SU-DHL-6 (cell line): ENCODE data around the gene TMEM109.

ENCODE experiments used
- H2AFZ ChIP-seq: fragments of 200-600 bp; sonication (generic); 2 replicates; pipeline ENCODE4 v1.6.1; 2014; ENCODE audit warnings: low read depth, mild to moderate bottlenecking, moderate library complexity, mixed read lengths, antibody characterized with exemption, low read length; ENCODE audit not compliant: severe bottlenecking
- H3F3A ChIP-seq: fragments of 200-600 bp; shearing (Covaris generic); 2 replicates; pipeline ENCODE4 v1.6.0; 2016; ENCODE audit warnings: antibody characterized with exemption, mild to moderate bottlenecking; ENCODE audit not compliant: insufficient read depth
- H3K27ac ChIP-seq: fragments of 200-600 bp; sonication (generic); 2 replicates; pipeline ENCODE4 v1.5.1; 2016; ENCODE audit warnings: low read depth, mild to moderate bottlenecking, low read length, moderate library complexity, mixed read lengths
- H3K27me3 ChIP-seq: fragments of 200-600 bp; sonication (generic), shearing (Covaris generic); 2 replicates; pipeline ENCODE4 v1.6.0; 2014; ENCODE audit warnings: mild to moderate bottlenecking, low read length
- H3K36me3 ChIP-seq: fragments of 200-600 bp; sonication (generic); 2 replicates; pipeline ENCODE4 v1.6.1; 2014; ENCODE audit warnings: mild to moderate bottlenecking, low read length, mixed read lengths
- H3K4me2 ChIP-seq: fragments of 300-600, 200-600 bp; shearing (Covaris generic), sonication (generic); 2 replicates; pipeline ENCODE4 v1.6.0; 2014; ENCODE audit warnings: low read length, low read depth, mild to moderate bottlenecking; ENCODE audit not compliant: poor library complexity, severe bottlenecking
- H3K4me3 ChIP-seq: fragments of 200-600 bp; sonication (generic); 2 replicates; pipeline ENCODE4 v1.5.1; 2014; ENCODE audit warnings: antibody characterized with exemption, low read length, mild to moderate bottlenecking, mixed read lengths; ENCODE audit not compliant: insufficient read depth, poor library complexity, severe bottlenecking
- H3K79me2 ChIP-seq: fragments of 200-600 bp; sonication (generic); 2 replicates; pipeline ENCODE4 v1.6.1; 2014; ENCODE audit warnings: mild to moderate bottlenecking, low read length, moderate library complexity; ENCODE audit not compliant: insufficient read depth
- H3K9ac ChIP-seq: fragments of 200-600 bp; sonication (generic); 2 replicates; pipeline ENCODE4 v1.7.0; 2014; ENCODE audit warnings: mild to moderate bottlenecking, low read length
- H3K9me2 ChIP-seq: fragments of 200-600 bp; sonication (generic); replicated peaks from 2 replicates; pipeline ENCODE4 v1.6.1; 2014; ENCODE audit warnings: low read length; ENCODE audit not compliant: insufficient read depth
- H3K9me3 ChIP-seq: fragments of 200-600 bp; sonication (generic); 2 replicates; pipeline ENCODE4 v1.6.1; 2014; ENCODE audit warnings: low read length, mixed read lengths; ENCODE audit not compliant: insufficient read depth
- H4K20me1 ChIP-seq: fragments of 200-600 bp; sonication (generic); 2 replicates; pipeline ENCODE4 v1.6.1; 2014; ENCODE audit warnings: low read depth, mild to moderate bottlenecking, antibody characterized with exemption, low read length, moderate library complexity, mixed read lengths
- EZH2phosphoT487 ChIP-seq: fragments of 200-600 bp; sonication (generic), shearing (Covaris generic); conservative IDR thresholded peaks from 2 replicates; pipeline ENCODE4 v1.6.1; 2018; ENCODE audit warnings: mild to moderate bottlenecking, antibody characterized with exemption, low read length, moderate library complexity, mixed read lengths
- TF ChIP-seq, protein P1 (sequence below): fragments of 200-600 bp; sonication (generic); IDR thresholded peaks from one replicate; pipeline ENCODE4 v1.5.1; 2017; ENCODE audit warnings: antibody characterized with exemption, mild to moderate bottlenecking, low read length, moderate library complexity; ENCODE audit not compliant: insufficient read depth, poor library complexity, severe bottlenecking

Gene TMEM109

DNA sequence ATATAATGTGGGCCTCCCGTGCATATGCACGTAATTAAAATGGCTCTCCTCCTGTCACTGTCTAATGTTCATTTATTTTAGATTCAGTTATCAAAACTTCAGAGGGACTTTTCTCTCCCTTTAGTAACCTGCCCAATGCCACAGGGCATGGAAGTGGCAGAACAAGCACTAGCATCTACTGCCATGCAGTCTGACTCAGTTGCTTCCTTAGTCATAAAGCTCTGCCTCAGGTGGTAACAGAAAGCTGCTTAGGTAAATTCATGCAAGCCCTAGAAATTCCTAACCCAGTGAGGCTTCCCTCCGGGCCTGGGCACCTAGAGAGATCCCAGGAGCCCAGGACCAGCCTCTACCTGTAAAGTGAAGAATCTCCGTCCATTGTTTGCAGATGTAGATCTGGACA, 16.5 kb upstream of the TMEM109 start:
- no peak overlapping the region for H3K9ac ChIP-seq
- no peak overlapping the region for H3K4me2 ChIP-seq
- no peaks in the 10 kb centered on the region; the same call in 1 of the 2 replicates for H3K79me2 ChIP-seq
- no peak overlapping the region for H2AFZ ChIP-seq
- TF ChIP-seq, protein P1, sequence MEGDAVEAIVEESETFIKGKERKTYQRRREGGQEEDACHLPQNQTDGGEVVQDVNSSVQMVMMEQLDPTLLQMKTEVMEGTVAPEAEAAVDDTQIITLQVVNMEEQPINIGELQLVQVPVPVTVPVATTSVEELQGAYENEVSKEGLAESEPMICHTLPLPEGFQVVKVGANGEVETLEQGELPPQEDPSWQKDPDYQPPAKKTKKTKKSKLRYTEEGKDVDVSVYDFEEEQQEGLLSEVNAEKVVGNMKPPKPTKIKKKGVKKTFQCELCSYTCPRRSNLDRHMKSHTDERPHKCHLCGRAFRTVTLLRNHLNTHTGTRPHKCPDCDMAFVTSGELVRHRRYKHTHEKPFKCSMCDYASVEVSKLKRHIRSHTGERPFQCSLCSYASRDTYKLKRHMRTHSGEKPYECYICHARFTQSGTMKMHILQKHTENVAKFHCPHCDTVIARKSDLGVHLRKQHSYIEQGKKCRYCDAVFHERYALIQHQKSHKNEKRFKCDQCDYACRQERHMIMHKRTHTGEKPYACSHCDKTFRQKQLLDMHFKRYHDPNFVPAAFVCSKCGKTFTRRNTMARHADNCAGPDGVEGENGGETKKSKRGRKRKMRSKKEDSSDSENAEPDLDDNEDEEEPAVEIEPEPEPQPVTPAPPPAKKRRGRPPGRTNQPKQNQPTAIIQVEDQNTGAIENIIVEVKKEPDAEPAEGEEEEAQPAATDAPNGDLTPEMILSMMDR, result no peak
- TF ChIP-seq EZH2phosphoT487, result no peak
- H3K9me2 ChIP-seq, result no peaks in the 10 kb centered on the region
- no peaks in the 10 kb centered on the region for H4K20me1 ChIP-seq
- peaks cover 34% of the 10 kb centered on the region for H3K36me3 ChIP-seq
- no peaks in the 10 kb centered on the region for H3K9me3 ChIP-seq
- no peak overlapping the region for H3K4me3 ChIP-seq
- peaks cover 9% of the 10 kb centered on the region; the same call in 1 of the 2 replicates for H3F3A ChIP-seq
- H3K27me3 ChIP-seq, result no peaks in the 10 kb centered on the region
- H3K27ac ChIP-seq, result no peak overlapping the region

DNA sequence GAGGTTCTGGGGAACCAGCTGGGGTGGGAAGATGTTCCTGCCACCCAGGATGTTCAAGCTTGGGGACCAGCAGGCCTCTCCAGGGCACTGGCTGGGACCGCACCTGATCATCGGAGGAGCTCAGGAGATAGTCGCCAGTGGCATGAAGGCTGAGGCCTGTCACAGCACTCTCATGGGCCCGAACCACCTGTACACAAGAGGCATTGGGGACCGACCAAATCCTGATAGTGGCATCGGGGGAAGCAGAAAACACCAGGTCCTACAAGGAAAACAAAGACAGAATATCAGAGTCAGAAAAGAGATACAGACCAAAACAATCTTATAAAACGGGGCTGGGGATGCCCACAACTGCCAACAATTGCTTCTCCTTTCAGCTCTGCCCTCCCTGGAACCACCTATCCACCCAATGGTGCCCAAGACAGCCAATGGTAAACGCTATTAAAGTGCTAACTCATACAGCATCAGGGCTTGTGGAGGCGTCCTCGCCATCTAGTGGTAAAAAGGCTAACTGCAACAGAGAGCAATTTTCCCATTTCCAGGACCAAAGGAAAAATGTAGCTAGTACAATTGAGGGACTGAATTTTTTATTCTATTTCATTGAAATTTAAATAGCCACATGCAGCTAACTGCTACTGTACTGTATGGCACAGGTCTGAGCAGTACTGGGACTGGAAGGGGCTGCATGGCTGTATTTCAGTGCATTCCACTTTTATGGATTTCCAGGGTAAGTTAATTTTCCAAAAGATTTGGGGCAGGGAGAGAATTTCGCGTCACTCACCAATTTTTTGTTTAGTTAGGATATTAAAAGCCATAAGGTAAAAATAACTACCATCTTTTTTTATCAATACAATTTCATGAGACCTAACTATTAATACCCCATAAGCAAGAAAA, 14.7 kb upstream of the TMEM109 start:
- Histone ChIP-seq H3K4me2 (no peak overlapping the region), H3K9me3 (no peaks in the 10 kb centered on the region), H3K27me3 (no peaks in the 10 kb centered on the region), H3K4me3 (no peak overlapping the region), H3K27ac (no peak overlapping the region), H3K36me3 (peaks cover 43% of the 10 kb centered on the region), H3F3A (peaks cover 9% of the 10 kb centered on the region; the same call in 1 of the 2 replicates), H2AFZ (no peak overlapping the region), H3K9ac (no peak overlapping the region), H3K79me2 (peaks cover 15% of the 10 kb centered on the region), H4K20me1 (peaks cover 9% of the 10 kb centered on the region), H3K9me2 (no peaks in the 10 kb centered on the region)
- no peak for TF ChIP-seq EZH2phosphoT487
- TF ChIP-seq, protein P1, result peak; percentile 95

DNA sequence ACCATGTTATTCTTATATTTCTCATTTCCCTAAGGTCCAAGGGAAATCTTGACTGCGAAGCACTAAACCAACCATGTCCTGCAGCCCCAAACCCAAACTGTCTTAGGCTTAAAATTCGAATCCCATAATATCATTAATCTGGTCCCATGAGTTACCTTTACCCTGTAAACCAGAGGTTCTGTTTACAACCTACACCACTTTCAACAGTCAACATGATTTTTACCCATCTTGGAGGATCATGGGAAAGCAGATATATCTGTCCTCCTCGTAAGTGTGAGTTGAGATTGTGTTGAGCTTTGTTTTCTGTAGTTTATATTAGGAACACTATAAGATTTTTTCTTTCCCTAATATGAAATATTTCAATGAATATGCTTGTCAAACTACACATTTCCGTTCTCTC, 14.0 kb upstream of the TMEM109 start:
- H3K27ac ChIP-seq, result no peak overlapping the region
- H3K27me3 ChIP-seq, result no peaks in the 10 kb centered on the region
- H3K9ac ChIP-seq, result no peak overlapping the region
- H4K20me1 ChIP-seq, result peaks cover 16% of the 10 kb centered on the region
- H3K9me3 ChIP-seq, result no peaks in the 10 kb centered on the region
- no peak for TF ChIP-seq EZH2phosphoT487
- TF ChIP-seq, protein P1, result no peak
- peaks cover 22% of the 10 kb centered on the region for H3K79me2 ChIP-seq
- H3K4me3 ChIP-seq, result no peak overlapping the region
- H3K4me2 ChIP-seq, result no peak overlapping the region
- no peak overlapping the region for H2AFZ ChIP-seq
- H3K9me2 ChIP-seq, result no peaks in the 10 kb centered on the region
- H3F3A ChIP-seq, result peaks cover 9% of the 10 kb centered on the region; the same call in 1 of the 2 replicates
- peaks cover 43% of the 10 kb centered on the region for H3K36me3 ChIP-seq
